ENCODE measurements around the gene NSFL1C.
A peak's percentile ranks its signal among the peaks of the same experiment; 100 is the strongest.
"Not testable (repeated sequence)": the region's sequence is repeated elsewhere in the genome, so short reads cannot be mapped to it uniquely, and the experiment has no call there.

The NSFL1C gene

DNA sequence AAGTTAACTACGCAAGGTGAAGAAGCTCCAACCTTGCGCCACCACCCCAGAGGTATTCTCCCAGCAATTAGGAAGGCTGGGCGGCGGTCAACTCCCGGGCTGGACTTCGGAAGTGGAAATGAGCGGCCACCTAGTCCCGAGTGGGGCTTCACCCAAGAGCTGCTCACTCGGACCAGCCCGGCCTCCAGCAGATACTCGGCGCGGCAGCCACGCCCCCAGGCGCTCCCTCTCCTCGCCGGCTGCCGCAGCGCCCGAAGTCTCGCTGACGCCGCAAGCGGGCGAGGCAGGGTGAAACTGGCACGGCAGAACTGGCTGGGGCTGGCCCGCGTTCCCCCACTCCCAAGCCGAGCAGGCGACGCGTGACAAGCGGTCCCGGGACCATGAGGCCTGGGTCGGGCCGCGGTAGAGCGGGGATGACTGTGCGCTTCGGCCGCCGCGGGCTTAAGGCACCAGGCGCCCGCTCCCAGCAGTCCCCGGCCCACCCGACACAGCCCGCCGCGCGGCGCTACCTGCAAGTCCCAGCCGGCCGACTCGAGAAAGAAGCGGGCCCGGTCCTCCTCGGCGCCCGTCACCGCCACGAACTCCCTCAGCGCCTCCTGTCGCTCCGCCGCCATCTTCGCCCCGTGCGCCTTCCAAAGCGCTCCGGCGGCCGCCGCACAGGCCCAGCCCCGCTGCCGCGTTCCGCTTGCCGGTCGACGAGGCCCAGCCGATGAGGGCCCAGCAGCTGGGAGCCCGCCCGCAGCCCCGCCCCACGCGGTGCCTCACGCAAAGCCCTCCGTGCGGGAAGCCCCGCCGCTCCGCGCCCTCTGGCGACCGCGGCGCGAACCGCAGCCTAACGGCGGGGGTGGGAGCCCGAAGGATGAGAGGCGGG lies at the start of gene NSFL1C:
Gene NSFL1C (minus strand): TSS at position 639 of the 871 bp plus-strand sequence. CDS start 25 bp downstream, at position 614.
- DNase-seq: peak; percentile 97

DNA sequence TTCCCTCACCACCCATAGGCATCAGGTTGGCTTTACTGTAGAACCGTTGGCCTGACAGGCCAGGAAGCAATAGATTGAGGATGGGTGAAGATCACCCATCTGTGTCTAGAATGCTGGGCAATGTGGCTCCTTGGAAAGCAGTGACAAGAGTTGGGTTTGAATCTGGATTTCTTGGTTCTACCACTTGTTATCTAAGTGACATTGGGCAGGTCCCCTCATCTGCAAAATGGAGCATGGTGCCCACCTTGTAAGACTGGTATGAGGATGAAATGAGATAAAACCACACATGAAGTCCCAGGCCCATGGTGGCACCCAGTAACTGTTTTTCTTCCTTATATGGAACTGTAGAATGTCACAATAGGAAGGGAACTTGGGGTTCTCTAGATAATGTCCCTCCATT lies 47.2 kb upstream of the NSFL1C start:
- no peak for DNase-seq

DNA sequence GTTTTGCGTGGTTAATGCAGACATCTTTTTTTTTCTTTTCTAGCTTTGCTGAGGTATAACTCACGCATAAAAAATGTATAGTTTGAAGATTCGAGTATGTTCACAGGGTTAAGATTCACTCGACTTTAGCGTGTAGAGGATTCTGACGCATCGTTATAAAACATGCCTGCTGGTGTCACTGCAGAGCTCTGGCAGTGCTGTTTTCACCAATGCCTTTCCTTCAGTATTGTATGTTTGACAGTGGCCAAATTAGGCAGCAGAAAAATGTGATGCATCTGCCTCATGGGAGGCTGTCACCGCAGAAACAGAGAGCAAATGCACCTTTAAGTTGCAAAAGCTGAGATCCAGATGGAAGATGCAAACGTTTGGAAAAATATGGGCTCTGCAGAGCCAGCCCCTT lies 42.6 kb upstream of the NSFL1C start:
- DNase-seq: peak; percentile 42

DNA sequence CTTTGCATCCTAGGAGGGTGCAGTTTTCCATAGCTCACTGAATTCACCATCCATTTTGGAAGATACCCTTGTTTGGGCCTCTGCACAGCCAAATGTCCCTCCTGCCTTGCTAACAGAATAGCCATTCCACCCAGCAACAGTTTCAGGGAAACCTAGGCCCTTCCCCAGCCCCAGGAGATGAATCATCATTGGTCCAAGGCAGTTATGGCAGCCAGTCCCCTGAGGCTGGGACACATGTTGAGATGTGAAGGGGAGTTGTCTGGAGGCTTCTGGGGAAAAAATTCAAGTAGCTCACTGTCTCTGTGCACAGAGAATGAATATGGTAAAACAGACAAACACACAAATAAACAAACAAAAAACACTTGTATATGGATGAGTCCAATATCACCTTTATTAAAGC lies 41.9 kb upstream of the NSFL1C start:
- DNase-seq: no peak

DNA sequence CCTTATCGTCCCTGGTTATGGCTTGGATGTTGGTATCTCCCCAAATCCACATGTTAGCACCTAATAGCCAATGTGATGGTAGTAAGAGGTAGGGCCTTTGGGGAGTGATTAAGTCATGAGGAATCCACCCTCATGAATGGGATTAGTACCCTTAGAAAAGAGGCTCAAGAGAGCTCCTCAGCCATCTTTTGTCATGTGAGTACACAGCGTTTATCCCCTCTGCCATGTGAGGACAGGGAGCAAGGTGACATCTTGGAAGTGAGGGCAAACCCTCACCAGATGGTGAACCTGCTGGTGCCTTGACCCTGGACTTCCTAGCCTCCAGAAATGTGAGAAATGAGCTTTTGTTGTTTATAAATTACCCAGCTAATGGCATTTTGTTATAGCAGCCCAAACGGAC lies 40.6 kb upstream of the NSFL1C start:
- DNase-seq: no peak

DNA sequence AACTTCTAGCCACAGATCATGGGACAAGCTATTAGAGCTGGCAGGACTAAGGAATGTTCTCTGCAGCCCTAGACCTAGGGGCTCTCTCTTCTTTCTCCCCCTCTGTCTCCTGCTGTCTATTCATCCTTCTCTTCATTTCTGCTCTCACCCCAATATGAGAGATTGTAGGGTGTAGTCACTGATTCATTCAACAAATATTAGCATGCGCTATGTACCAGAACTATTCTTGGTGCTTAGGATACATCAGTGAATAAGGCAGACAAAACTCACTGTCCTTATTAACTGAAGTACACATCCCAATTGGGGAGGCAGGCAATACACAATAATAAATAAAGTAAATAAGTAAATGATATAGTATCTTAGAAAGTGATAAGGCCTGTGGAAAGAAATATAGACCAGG lies 39.2 kb upstream of the NSFL1C start:
- no peak for DNase-seq

DNA sequence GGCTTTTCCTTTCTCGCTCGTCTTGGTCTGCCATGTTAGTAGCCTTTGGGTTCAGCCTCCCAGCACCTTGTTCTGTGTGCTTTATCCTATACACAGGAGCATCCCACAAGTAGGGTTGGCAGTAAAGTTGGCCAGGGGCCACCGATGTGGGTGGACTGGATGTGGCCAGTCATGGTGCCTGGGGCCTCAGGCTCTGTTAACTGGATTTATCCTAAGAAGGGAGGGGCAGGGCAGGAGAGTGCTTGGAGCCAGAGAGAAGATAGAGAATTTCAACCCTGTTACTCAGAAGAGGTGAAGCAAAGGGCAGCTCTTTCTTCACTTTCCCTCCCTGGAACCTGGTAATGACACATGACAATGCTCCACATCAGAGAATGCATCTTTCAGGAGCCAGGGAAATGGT lies 38.7 kb upstream of the NSFL1C start:
- no peak for DNase-seq

DNA sequence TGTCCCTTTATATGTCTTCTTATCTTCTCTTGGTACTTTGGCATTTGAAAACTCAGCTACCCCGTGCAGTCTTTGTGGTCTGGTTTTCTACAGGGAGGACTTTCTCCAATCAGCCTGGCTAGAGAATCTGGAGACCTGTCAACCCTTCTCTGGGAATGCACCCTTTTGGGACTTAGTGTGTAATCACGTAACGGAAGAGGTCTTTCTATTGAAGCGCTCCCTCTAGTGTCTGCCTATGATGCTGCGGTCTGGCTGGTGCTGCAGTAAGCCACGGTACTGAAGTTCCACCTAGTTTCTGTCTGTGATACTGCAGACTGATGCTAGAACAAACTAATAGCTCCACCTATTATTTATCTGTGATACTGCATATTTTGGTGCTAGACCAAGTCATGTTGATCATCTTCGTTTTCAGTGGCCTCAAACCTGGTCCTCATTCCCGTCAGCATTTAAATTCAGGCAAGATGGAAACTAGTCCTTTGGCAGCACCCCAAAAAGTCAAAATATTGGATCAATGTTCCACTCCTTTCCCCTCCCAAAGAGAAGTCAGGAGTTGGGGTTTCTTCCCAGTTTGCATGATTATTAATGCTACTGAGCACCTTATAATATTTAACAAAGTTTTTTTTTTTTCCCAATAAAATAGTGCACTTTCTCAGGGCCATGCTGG lies 37.0 kb upstream of the NSFL1C start:
- peak; percentile 81 for DNase-seq

DNA sequence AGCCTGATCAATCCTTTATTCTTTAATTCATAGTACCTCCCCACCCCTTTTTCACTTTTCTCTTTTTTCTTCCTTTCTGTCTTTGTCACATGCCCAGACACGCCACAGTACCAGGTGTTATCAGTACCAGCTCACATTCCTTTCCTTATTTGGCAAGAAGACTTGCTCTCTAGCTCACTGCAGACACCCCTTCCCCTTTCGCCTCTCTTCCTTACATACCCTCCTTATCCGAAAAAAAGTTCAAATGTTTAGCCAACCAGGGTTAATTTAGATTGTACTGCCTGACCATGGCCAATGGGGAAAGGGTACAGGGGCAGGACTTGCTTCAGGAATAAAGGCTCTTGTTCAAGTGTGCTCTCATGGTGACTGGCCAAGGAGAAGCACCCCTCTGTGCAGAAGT lies 33.8 kb upstream of the NSFL1C start:
- DNase-seq: no peak

DNA sequence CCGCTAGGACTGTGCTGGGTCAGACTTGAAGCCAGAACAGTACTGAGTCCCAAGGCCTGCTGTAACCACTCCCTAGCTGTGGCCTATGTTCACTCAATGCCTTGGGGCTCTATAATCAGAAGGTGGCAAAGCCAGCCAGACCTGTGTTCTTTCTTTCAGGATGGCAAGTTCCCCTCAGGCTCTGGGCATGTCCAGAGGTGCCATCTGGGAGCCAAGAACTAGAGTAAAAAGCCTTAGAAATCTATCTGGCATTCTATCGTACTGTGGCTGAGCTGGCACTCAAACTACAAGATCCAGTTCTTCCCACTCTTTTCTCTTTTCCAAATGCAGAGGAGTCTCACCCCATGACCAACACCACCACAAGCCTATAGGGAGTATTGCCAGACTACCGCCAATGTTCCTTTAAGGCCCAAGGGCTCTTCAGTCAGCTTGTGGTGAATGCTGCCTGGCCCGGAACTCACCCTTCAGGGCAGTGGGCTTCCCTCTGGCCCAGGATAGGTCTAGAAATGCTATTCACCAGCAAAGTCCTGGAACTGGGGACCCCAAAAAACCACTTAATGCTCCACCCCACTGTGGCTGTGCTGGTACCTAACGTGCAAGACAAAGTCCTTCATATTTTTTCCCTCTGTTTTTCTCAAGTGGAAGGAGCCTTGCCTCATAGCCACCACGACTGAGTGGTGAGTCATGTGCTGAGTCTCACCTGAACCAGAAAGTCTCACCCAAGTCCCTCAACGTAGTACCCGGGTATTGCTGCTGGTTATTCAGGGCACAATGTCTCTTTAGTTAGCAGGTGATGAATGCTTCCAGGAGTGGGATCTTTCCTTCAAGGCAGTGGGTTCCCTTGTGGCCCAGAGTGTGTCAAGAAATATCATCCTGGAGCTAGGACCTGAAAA lies 33.1 kb upstream of the NSFL1C start:
- DNase-seq: no peak

DNA sequence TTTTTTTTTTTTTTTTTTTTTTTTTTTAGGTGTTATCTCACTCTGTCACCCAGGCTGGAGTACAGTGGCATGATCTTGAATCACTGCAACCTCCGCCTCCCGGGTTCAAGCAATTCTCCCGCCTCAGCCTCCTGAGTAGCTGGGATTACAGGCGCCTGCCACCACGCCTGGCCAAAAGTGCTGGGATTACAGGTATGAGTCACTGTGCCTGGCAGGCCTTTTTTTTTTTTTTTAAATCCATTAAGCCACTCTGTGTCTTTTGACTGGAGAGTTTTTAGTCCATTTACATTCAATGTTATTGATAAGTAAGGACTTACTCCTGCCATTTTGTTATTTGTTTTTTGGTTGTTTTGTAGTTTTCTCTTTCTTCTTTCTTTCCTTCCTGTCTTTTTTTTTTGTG lies 30.7 kb upstream of the NSFL1C start:
- DNase-seq: not testable (repeated sequence)

DNA sequence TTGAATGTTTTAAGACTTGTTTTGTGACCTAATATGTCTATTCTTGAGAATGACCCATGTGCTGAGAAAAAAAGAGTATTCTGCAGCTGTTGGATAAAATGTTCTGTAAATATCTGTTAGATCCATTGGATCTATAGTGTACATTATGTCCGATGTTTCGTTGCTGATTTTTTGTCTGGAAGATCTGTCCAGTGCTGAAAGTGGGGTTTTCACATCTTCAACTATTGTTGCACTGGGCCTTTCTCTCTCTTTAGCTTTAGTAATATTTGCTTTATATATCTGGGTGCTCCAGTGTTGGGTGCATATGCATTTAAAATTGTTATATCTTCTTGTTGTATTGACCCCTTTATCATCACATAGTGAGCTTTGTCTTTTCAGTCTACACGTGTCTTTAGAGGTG lies 30.3 kb upstream of the NSFL1C start:
- no peak for DNase-seq

DNA sequence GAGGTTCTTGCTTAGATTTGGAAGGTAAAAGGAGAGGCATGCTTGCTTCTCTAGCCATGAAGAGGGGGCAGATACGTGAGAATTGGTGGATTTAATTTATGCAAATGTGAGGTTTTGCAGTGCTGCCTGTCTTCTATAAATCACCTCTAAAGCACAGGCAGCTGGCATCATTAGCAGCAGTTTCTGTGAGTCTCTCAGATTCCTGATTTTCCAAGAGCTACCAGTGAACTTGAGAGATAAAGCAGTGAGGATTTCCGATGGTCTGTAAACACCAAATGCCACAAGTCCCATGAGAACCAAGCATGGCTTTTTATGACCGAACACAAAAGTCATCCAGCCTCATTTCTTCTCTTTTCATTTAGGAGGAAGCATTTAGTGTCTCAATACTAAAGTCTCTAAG lies 27.8 kb upstream of the NSFL1C start:
- DNase-seq: no peak

DNA sequence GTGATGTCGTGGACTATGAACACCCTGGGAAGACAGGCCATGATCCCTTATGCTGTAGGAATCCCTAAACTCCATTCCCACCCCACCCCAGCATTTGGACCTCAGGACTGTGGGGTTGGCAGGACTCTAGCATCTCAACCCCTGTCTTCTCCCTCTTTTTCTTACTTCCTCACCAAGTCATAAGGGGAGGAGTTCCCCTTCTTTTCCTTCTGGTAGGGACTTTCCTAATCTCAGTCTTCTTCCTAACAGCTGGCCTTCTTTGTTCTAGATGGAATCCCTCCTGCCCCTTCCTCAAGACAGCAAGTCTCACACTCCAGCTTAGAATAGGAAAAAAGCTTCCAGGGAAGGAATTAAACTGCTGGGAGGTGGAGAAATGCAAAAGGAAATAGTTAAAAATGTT lies 26.9 kb upstream of the NSFL1C start:
- no peak for DNase-seq

DNA sequence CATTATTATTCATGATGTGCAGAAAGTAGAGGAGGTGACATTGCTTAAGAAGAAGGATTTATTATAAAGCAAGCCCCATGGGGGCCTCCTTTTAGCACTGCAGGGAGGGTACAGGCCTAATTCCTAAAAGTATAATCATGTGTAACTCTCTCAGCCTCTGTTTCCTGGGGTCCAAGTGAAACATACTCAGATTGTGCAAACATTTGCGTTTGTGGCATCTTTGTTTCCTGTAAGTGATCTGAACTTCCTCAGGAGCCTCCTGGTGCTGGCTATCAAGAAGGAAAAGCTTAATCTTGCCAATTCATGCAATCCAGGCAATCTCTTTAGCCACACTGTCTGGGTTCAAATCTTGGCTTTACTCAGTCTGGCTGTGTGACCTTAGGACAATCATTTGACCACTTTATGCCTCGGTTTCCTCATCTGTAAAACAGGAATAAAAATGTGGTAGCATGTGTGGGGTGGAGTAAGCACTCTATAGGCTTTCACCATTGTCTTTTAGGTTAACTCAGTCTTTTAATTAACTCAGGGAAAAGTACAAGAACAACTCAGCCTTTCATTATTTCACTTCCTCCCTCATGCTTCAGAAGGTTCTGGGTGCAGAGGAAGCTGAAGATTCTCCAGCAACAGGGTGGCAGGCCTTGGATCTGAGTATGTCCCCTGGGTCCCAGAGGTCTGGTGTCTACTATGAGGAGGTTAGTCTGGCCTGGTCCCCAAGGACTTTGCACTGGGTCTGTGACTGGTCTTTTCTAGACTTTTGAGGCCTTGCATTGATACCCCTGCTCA lies 25.4 kb upstream of the NSFL1C start:
- DNase-seq: no peak

DNA sequence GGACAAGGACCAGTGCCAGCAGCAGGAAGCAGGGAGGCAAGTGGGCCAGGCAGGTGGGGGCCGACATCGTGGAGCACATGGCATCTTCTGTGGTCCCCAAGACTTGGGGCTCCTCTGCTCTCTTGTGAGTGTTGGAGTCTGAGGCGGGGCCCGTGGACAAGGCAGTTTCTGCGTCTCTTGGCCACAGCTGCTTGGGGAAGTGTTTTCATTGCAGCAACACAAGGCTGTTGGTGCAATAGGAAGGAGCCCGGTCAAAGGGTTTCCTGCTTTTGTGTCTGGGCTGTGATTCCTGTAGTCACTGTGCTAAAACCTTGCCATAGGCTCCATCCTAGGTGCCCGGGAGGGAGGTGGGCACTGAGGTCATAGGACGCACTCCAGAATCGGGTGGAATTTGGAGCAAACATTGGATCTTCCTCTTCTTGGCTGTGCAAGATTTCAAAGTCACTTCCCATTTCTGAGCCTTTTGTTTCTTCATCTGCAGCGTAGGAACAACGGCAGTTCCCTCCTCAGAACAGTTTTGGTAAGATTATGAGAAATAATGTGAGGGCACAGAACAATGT lies 24.7 kb upstream of the NSFL1C start, which contains the start of gene SIRPB2:
Gene SIRPB2 (minus strand): TSS at position 140 of the 560 bp plus-strand sequence. CDS start 61 bp downstream, at position 79.
- no peak for DNase-seq

DNA sequence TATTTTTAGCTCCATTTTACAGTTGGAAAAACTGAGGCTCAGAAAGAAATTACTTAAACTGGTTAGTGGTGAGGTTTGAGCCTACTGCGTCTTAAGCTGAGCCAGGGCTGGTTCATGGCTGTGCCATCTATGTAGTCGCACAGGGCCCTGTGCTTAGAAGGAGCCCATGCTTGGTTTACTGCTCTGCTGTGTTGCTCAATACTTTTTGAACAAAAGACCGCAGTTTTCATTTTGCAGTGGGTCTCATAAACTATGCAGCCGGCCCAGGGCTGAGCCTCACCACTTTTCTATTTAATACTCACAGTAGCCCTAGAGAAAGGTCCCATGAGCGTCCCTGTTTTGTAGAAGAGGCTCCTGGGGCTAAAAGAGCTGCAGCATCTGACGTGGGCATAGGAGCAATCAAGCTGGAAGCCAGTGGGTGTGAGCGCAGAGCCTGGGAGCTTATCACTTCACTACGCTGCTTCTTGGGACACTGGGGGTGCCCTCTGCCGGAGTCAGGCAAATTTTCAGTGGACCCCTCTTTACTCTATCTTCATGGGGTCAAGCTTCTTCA lies 24.1 kb upstream of the NSFL1C start:
- DNase-seq: no peak

DNA sequence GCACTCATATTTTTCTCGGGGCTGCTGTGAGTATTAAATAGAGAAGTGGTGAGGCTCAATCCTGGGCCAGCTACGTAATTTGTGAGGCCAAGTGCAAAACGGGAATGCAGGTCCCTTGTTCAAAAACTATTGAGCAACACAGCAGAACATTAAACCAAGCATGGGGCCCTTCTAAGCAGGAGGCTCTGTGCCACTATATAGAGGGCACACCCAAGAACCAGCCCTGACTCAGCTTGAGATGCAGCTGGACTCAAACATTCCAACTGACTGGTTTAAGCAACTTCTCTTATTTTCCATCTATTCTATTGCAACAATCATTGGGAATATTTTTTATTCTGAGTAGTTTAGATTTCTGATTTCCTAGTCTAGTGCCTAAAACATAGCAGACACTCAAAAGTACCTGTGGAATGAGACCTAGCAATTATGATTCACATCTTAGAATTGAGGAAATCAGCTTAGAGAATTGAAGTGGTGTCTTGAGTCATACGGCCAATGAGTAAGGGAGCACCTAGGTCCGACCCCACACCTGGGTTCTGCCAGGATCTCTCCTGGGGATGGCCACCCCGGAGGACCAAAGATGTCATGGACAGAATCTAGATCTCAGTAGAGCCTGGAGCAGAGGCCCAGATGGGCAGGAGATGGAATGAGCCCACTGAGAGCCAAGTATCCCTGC lies 23.3 kb upstream of the NSFL1C start:
- no peak for DNase-seq

DNA sequence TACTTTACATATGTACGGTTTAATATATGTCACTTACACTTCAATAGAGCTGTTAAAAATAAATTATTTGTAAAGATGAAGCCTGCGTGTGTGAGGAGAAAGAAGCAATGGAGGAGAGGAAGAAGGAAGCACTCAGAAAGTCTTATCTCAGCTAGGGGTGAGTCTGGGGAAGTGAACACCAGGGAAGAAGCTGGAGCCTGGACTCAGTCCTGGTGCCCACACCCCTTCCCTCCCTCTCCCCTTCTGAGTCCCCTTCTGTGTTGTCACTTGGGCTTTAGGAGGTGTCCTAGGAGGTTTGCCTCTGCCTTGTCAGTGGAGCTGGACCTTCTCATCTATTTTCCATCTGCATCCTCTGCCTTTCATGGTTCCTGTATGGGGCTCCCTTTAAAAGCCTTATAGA lies 22.7 kb upstream of the NSFL1C start:
- DNase-seq: no peak

DNA sequence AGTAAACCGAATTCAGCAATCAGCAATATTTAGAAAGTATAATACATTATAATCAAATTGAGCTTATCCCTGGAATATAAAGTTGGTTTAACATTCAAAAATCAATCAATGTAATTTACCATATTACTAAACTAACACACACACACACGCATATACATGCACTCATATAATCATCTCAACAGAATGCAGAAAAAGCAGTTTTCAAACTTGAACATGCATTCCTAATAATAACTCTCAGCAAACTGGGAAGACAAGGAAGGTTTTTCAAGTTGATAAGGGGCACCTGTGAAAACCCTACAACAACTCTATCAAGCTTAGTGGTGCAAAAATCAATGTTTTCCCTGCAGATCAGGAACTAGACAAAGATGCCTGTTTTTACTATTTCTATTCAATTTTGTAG lies 19.9 kb upstream of the NSFL1C start:
- DNase-seq: no peak

DNA sequence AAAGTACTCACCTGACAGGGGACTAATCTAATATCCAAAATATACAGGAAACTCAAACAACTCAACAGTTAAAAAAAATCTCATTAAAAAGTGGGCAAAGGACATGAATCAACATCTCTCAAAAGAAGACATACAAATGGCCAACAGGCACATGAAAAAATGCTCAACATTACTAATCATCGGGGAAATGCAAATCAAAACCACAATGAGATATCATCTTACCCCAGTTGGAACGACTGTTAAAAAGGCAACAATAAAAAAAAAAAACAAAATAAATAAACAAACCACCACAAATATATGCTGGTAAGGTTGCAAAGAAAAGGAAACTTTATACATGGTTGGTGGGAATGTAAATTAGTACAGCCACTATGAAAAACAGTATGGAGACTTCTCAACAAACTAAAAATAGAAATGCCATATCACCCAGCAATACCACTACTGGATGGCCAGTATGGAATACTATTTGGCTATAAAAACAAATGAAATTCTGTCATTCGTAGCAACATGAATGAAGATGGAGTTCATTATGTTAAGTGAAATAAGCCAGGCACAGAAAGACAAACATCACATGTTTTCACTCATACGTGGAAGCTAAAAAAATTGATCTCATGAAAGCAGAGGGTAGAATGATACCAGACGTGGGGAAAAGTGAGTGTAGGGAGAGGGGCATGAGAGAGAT lies 17.9 kb upstream of the NSFL1C start:
- DNase-seq: no peak
